Stimulated activated CD4-positive, alpha-beta T cell treated with anti-CD3 and anti-CD28 coated beads, Interleukin-15, amount 100 ng/mL, for 48 hours (primary cell): ENCODE data around the gene HES1.
"Not testable (repeated sequence)": the region's sequence is repeated elsewhere in the genome, so short reads cannot be mapped to it uniquely, and the experiment has no call there.

ENCODE experiments used
- DNase-seq, 2 donors: peaks; one replicate each; pipeline ENCODE4 v3.0.0-alpha.2; 2020; ENCODE audit warnings: low read depth in 2 of 2

HES1 gene

GRCh38 chr3:194141415-194142155, 5.6 kb downstream of the HES1 start:
- DNase-seq: peak; percentile 50 to 60

- no peak for DNase-seq
These were observed 6.4 kb downstream of the HES1 start for GRCh38 chr3:194142156-194142910.

- DNase-seq: no peak
These were observed 9.8 kb downstream of the HES1 start for GRCh38 chr3:194145702-194146101.

- DNase-seq: no peak
These were observed 11.7 kb downstream of the HES1 start for GRCh38 chr3:194147679-194148078.

GRCh38 chr3:194148383-194148782, 12.4 kb downstream of the HES1 start:
- DNase-seq: no peak

GRCh38 chr3:194150252-194150934, 14.4 kb downstream of the HES1 start:
- DNase-seq: no peak

GRCh38 chr3:194150935-194151302, 15.0 kb downstream of the HES1 start:
- not testable (repeated sequence) for DNase-seq

GRCh38 chr3:194154346-194154745, 18.4 kb downstream of the HES1 start:
- no peak for DNase-seq

GRCh38 chr3:194156095-194156494, 20.1 kb downstream of the HES1 start:
- DNase-seq: no peak

GRCh38 chr3:194158942-194159439, 23.0 kb downstream of the HES1 start:
- no peak for DNase-seq

- DNase-seq: no peak
These were observed 24.2 kb downstream of the HES1 start for GRCh38 chr3:194160158-194160557.

- no peak for DNase-seq
These were observed 25.4 kb downstream of the HES1 start for GRCh38 chr3:194161131-194162045.

GRCh38 chr3:194162070-194162678, 26.2 kb downstream of the HES1 start:
- DNase-seq: no peak

- no peak for DNase-seq
These were observed 27.1 kb downstream of the HES1 start for GRCh38 chr3:194162817-194163584.

- DNase-seq: no peak
These were observed 27.7 kb downstream of the HES1 start for GRCh38 chr3:194163697-194164096.

GRCh38 chr3:194164861-194165260, 28.9 kb downstream of the HES1 start:
- no peak for DNase-seq

- no peak for DNase-seq
These were observed 29.5 kb downstream of the HES1 start for GRCh38 chr3:194165271-194166018.

GRCh38 chr3:194166682-194167479, 30.9 kb downstream of the HES1 start:
- no peak for DNase-seq
